Vagina (tissue), 2 donors: ENCODE measurements around the gene SAMD4B.

Source experiments
- POLR2A ChIP-seq, 2 donors: fragments of 450-650 bp; IDR thresholded peaks; one replicate each; pipeline ENCODE4 v1.6.1; 2017; ENCODE audit warnings: antibody characterized with exemption in 2 of 2, mild to moderate bottlenecking in 2 of 2, moderate library complexity in 2 of 2
- TF ChIP-seq, protein P1 (sequence below), 3 experiments: fragments of 450-650 bp in 2 of 3; fragments of 200-600 bp in 1 of 3; sonication (generic) in 1 of 3; IDR thresholded peaks; one replicate each; pipeline ENCODE4 v1.5.1; 2017 to 2019; ENCODE audit warnings: antibody characterized with exemption in 3 of 3, mild to moderate bottlenecking in 2 of 3, moderate library complexity in 2 of 3

DNA sequence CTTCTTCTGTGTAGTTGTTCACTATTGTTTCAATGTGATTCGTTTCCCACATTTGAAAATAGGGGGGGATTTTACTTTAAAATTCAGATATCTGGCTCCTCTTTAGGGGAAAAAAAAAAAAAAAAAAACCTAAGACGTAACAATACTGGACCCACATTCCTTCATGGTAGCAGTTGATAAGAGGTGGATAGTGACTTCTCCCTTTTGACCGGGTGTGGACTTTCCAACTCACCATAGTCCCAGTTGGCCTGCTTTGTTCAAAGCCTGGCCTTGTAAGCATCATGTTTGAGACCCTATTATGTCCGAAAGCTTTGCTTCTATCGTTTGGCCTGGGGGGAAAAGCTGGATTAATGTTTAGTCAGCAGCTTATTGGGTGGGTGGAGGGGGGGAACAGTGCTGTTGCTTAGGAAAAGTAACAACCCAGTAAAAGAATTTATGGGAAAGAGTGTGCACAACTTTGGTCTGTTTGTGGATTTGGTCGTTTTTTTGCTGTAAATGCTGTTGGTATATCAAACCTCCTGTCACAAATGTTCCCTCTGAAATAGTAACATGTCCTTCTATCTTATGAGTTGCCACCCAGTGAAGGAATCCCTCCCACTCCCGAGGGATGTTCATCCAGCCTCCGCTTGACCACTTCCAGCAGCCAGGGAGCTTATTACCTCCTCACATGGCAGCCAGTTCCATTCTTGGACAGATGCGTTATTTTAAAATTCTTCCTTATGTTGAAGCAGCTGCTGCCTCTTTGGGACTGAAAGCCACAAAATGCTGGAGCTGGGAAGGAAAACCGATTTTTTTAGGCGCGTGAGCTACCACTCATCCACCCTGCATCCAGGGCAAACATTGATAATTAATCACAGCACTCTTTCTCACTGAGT, 10.4 kb downstream of the SAMD4B start:
- TF ChIP-seq, protein P1, sequence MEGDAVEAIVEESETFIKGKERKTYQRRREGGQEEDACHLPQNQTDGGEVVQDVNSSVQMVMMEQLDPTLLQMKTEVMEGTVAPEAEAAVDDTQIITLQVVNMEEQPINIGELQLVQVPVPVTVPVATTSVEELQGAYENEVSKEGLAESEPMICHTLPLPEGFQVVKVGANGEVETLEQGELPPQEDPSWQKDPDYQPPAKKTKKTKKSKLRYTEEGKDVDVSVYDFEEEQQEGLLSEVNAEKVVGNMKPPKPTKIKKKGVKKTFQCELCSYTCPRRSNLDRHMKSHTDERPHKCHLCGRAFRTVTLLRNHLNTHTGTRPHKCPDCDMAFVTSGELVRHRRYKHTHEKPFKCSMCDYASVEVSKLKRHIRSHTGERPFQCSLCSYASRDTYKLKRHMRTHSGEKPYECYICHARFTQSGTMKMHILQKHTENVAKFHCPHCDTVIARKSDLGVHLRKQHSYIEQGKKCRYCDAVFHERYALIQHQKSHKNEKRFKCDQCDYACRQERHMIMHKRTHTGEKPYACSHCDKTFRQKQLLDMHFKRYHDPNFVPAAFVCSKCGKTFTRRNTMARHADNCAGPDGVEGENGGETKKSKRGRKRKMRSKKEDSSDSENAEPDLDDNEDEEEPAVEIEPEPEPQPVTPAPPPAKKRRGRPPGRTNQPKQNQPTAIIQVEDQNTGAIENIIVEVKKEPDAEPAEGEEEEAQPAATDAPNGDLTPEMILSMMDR (IDR thresholded peaks at IDR 0.05): no peak
- TF ChIP-seq POLR2A (IDR thresholded peaks at IDR 0.05): no peak
